A549 (cell line): Measurements from ENCODE around the gene ANKRD11. TPM values are rescaled to one million over a fixed set of nuclear protein-coding genes. Genes with fewer than 3 reads are reported as not detected.
"Not testable (repeated sequence)": the region's sequence is repeated elsewhere in the genome, so short reads cannot be mapped to it uniquely, and the experiment has no call there.

Source experiments
- ATAC-seq, 2 experiments: fragments of 200-7000 bp in 1 of 2; fragments of >200 bp in 1 of 2; cut with Nextera tagmentation in 1 of 2; cut with Tn5 transposase in 1 of 2; 3 replicates each; pipeline versions ENCODE4 v1.8.0 to v1.9.1; 2018 to 2020; ENCODE audit warnings: mild to moderate bottlenecking in 1 of 2, moderate library complexity in 1 of 2
- CTCF ChIA-PET: fragments of 300-600 bp; sonication (Branson Sonifier 250); formaldehyde crosslinking; extraction: SDS; loops from one replicate; lab custom pipeline; 2021; ENCODE audit warnings: antibody characterized with exemption, inconsistent platforms; lab: Yijun Ruan, JAX
- POLR2A ChIA-PET: fragments of 350-600 bp; formaldehyde crosslinking; extraction: SDS; loops from one replicate; lab custom pipeline; 2021; ENCODE audit warnings: antibody characterized with exemption, inconsistent platforms; lab: Yijun Ruan, JAX
- DNase-seq, 2 experiments: peaks; one replicate each; pipeline versions ENCODE4 v3.0.0 to v3.0.0-alpha.2; 2011 to 2016; ENCODE audit warnings: low read depth in 1 of 2, low spot score in 1 of 2
- FAIRE-seq: peaks from 2 replicates; lab custom pipeline; 2011; peaks lifted over from hg19 to GRCh38; lab: Jason Lieb, UNC
- H3K27ac ChIP-seq, 2 experiments: fragments of >200 bp; sonication (Bioruptor Twin); formaldehyde crosslinking; 3 replicates each; pipeline ENCODE4 v1.5.1; 2016 to 2017
- H3K4me1 ChIP-seq: fragments of >200 bp; sonication (Bioruptor Twin); formaldehyde crosslinking; 3 replicates; pipeline ENCODE4 v1.6.1; 2016
- H3K4me2 ChIP-seq: fragments of >200 bp; sonication (Bioruptor Twin); formaldehyde crosslinking; 3 replicates; pipeline ENCODE4 v1.6.1; 2016
- H3K4me3 ChIP-seq: fragments of >200 bp; sonication (Bioruptor Twin); formaldehyde crosslinking; 3 replicates; pipeline ENCODE4 v1.5.1; 2016
- H3K9me3 ChIP-seq: fragments of >200 bp; sonication (Bioruptor Twin); formaldehyde crosslinking; 3 replicates; pipeline ENCODE4 v1.6.1; 2016
- CBX8 ChIP-seq: fragments of 200-600 bp; sonication (generic); IDR thresholded peaks from 2 replicates; pipeline ENCODE4 v1.6.1; 2016
- EHMT2 ChIP-seq: fragments of 200-600 bp; sonication (generic); IDR thresholded peaks from 2 replicates; pipeline ENCODE4 v1.6.1; 2016; ENCODE audit warnings: antibody characterized with exemption, low read depth, mild to moderate bottlenecking, moderate library complexity
- FOSB ChIP-seq: fragments of 250-450 bp; sonication (Bioruptor Pico); IDR thresholded peaks from 2 replicates; pipeline ENCODE4 v1.5.0; 2020; ENCODE audit warnings: mild to moderate bottlenecking, moderate library complexity
- FOSL2 ChIP-seq, 2 experiments: fragments of 450-650 bp in 1 of 2; fragments of >200 bp in 1 of 2; sonication (Bioruptor Twin) in 1 of 2; formaldehyde crosslinking; IDR thresholded peaks; 2 replicates each; pipeline versions ENCODE4 v1.5.0 to v1.6.1; 2016 to 2020; ENCODE audit warnings: mild to moderate bottlenecking in 1 of 2, moderate library complexity in 1 of 2
- GATA3 ChIP-seq: IDR thresholded peaks from 2 replicates; pipeline ENCODE4 v1.6.1; 2012; ENCODE audit warnings: borderline replicate concordance
- HDAC2 ChIP-seq: fragments of 200-600 bp; sonication (generic); IDR thresholded peaks from 2 replicates; pipeline ENCODE4 v1.6.1; 2016
- HEYL ChIP-seq: fragments of 250-450 bp; sonication (Bioruptor Pico); IDR thresholded peaks from 2 replicates; pipeline ENCODE4 v1.8.0; 2021; ENCODE audit warnings: mild to moderate bottlenecking, moderate library complexity
- HOXA7 ChIP-seq: fragments of 250-450 bp; sonication (Bioruptor Pico); IDR thresholded peaks from 2 replicates; pipeline ENCODE4 v1.5.0; 2020; ENCODE audit warnings: mild to moderate bottlenecking, moderate library complexity
- HOXB5 ChIP-seq: fragments of 250-450 bp; sonication (Bioruptor Pico); IDR thresholded peaks from 2 replicates; pipeline ENCODE4 v1.5.0; 2020; ENCODE audit warnings: mild to moderate bottlenecking, moderate library complexity
- KDM1A ChIP-seq: fragments of 200-600 bp; sonication (generic); IDR thresholded peaks from 2 replicates; pipeline ENCODE4 v1.6.1; 2016; ENCODE audit warnings: low read depth, mild to moderate bottlenecking
- MAFK ChIP-seq: fragments of 450-650 bp; IDR thresholded peaks from 2 replicates; pipeline ENCODE4 v1.6.1; 2014; ENCODE audit not compliant: partially characterized antibody
- MAZ ChIP-seq: fragments of 150-350 bp; IDR thresholded peaks from 2 replicates; pipeline ENCODE4 v1.6.1; 2014; ENCODE audit warnings: antibody characterized with exemption, low read depth, low read length, borderline replicate concordance
- MYC ChIP-seq: IDR thresholded peaks from 2 replicates; pipeline ENCODE4 v1.6.1; 2012; ENCODE audit warnings: mild to moderate bottlenecking, inconsistent platforms, low read length, improper control_type of control experiment, borderline replicate concordance
- PHF8 ChIP-seq: fragments of 200-600 bp; sonication (generic); IDR thresholded peaks from 2 replicates; pipeline ENCODE4 v1.6.1; 2016; ENCODE audit warnings: low read depth, mild to moderate bottlenecking, antibody characterized with exemption, moderate library complexity, borderline replicate concordance
- POLR2A ChIP-seq: IDR thresholded peaks from 2 replicates; pipeline ENCODE4 v1.6.1; 2012; ENCODE audit warnings: mild to moderate bottlenecking, low read length
- RAD21 ChIP-seq, 2 experiments: fragments of >200 bp in 1 of 2; sonication (Bioruptor Twin) in 1 of 2; formaldehyde crosslinking in 1 of 2; IDR thresholded peaks in 1 of 2; conservative IDR thresholded peaks in 1 of 2; 2 replicates in 1 of 2; 3 replicates in 1 of 2; pipeline ENCODE4 v1.6.1; 2012 to 2018; ENCODE audit warnings: inconsistent platforms in 1 of 2
- RARB ChIP-seq: fragments of 250-450 bp; sonication (Bioruptor Pico); IDR thresholded peaks from 2 replicates; pipeline ENCODE4 v1.8.0; 2021; ENCODE audit warnings: mild to moderate bottlenecking, moderate library complexity
- RFX5 ChIP-seq: fragments of 450-650 bp; IDR thresholded peaks from 2 replicates; pipeline ENCODE4 v1.7.1; 2014; ENCODE audit warnings: antibody characterized with exemption, mild to moderate bottlenecking, moderate library complexity
- RNF2 ChIP-seq: fragments of 200-600 bp; sonication (generic); IDR thresholded peaks from 2 replicates; pipeline ENCODE4 v1.6.1; 2016; ENCODE audit warnings: low read depth, mild to moderate bottlenecking, antibody characterized with exemption, moderate library complexity, borderline replicate concordance
- SMC3 ChIP-seq: fragments of >200 bp; sonication (Bioruptor Twin); formaldehyde crosslinking; IDR thresholded peaks from 3 replicates; pipeline ENCODE4 v1.6.1; 2018; ENCODE audit warnings: inconsistent platforms
- ZFP36 ChIP-seq: fragments of 450-650 bp; IDR thresholded peaks from 2 replicates; pipeline ENCODE4 v1.6.1; 2014; ENCODE audit warnings: borderline replicate concordance; ENCODE audit not compliant: partially characterized antibody
- WGBS: methylation state at CpG from one replicate; pipeline ENCODE4 v1.1.6; 2017; ENCODE audit errors: missing lambda C conversion rate; 5-methylcytosine and 5-hydroxymethylcytosine counted together
- polyA plus RNA-seq, 4 experiments: library from polyadenylated mRNA; depleted of rRNA in 3 of 4; stranded (reverse); fragments of >200 nt; fragmentation: RNase III in 1 of 4; extraction: RNeasy Plus Mini Kit Qiagen cat#74134 plus additional on column Dnase treatment in 1 of 4; gene quantifications; 2 replicates in 3 of 4; 3 replicates in 1 of 4; pipeline ENCODE4 v1.2.3, GENCODE V29; 2011 to 2017
- TF ChIP-seq, protein P1 (sequence below): fragments of 200-600 bp; sonication (generic); IDR thresholded peaks from 2 replicates; pipeline ENCODE4 v1.6.1; 2016; ENCODE audit warnings: antibody characterized with exemption, mild to moderate bottlenecking, moderate library complexity
- TF ChIP-seq, protein P2 (sequence below): fragments of 150-350 bp; IDR thresholded peaks from 2 replicates; pipeline ENCODE4 v1.6.1; 2014; ENCODE audit warnings: low read depth, mild to moderate bottlenecking, low read length
- TF ChIP-seq, protein P3 (sequence below): fragments of >200 bp; sonication (Bioruptor Twin); formaldehyde crosslinking; IDR thresholded peaks from 2 replicates; pipeline ENCODE4 v1.6.1; 2016
- TF ChIP-seq, protein P4 (sequence below): fragments of 250-450 bp; sonication (Bioruptor Pico); IDR thresholded peaks from 2 replicates; pipeline ENCODE4 v1.5.0; 2021; ENCODE audit warnings: mild to moderate bottlenecking, moderate library complexity, borderline replicate concordance

Gene ANKRD11
- polyA plus RNA-seq, 2 of the 4 experiments (the other 2 are of a cell fraction), result 53.6 to 54.9 TPM

DNA sequence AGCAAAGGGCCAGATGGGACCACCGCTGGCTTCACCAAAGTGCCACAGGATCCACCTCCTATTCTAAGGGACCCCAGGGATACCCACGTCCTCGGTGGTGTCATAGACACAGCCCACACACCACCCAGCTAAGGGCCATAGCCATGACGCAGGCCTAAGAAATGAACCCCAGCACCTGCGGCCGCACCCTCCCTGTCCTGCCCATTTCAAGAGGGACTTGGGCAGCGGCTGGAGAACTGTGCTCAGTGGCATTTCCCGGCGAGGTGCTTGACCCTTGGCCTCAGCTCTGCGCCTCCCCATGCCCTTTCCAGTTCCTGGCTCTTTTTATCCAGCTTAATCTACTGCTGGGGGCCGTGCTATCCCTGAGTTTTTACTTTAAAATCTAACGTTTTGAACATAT lies 245.6 kb downstream of the ANKRD11 start:
- TF ChIP-seq, protein P1, sequence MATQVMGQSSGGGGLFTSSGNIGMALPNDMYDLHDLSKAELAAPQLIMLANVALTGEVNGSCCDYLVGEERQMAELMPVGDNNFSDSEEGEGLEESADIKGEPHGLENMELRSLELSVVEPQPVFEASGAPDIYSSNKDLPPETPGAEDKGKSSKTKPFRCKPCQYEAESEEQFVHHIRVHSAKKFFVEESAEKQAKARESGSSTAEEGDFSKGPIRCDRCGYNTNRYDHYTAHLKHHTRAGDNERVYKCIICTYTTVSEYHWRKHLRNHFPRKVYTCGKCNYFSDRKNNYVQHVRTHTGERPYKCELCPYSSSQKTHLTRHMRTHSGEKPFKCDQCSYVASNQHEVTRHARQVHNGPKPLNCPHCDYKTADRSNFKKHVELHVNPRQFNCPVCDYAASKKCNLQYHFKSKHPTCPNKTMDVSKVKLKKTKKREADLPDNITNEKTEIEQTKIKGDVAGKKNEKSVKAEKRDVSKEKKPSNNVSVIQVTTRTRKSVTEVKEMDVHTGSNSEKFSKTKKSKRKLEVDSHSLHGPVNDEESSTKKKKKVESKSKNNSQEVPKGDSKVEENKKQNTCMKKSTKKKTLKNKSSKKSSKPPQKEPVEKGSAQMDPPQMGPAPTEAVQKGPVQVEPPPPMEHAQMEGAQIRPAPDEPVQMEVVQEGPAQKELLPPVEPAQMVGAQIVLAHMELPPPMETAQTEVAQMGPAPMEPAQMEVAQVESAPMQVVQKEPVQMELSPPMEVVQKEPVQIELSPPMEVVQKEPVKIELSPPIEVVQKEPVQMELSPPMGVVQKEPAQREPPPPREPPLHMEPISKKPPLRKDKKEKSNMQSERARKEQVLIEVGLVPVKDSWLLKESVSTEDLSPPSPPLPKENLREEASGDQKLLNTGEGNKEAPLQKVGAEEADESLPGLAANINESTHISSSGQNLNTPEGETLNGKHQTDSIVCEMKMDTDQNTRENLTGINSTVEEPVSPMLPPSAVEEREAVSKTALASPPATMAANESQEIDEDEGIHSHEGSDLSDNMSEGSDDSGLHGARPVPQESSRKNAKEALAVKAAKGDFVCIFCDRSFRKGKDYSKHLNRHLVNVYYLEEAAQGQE, result no peak
- TF ChIP-seq FOSL2 (IDR thresholded peaks at IDR 0.05), result no peak
- TF ChIP-seq FOSL2 (CRISPR knock-in tag; IDR thresholded peaks at IDR 0.05), result no peak
- TF ChIP-seq FOSB, result no peak
- no peak for TF ChIP-seq POLR2A
- no peak for TF ChIP-seq RFX5
- no peak for TF ChIP-seq PHF8
- no peak for TF ChIP-seq ZFP36
- TF ChIP-seq GATA3, result no peak
- TF ChIP-seq, protein P2, sequence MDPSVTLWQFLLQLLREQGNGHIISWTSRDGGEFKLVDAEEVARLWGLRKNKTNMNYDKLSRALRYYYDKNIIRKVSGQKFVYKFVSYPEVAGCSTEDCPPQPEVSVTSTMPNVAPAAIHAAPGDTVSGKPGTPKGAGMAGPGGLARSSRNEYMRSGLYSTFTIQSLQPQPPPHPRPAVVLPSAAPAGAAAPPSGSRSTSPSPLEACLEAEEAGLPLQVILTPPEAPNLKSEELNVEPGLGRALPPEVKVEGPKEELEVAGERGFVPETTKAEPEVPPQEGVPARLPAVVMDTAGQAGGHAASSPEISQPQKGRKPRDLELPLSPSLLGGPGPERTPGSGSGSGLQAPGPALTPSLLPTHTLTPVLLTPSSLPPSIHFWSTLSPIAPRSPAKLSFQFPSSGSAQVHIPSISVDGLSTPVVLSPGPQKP, result no peak
- TF ChIP-seq EHMT2, result no peak
- TF ChIP-seq HEYL (CRISPR knock-in tag), result no peak
- TF ChIP-seq SMC3, result no peak
- TF ChIP-seq, protein P3, sequence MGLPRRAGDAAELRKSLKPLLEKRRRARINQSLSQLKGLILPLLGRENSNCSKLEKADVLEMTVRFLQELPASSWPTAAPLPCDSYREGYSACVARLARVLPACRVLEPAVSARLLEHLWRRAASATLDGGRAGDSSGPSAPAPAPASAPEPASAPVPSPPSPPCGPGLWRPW, result no peak
- no peak for TF ChIP-seq HDAC2
- no peak for TF ChIP-seq MAZ
- no peak for TF ChIP-seq RNF2
- FAIRE-seq (no peak), ATAC-seq (no peak), DNase-seq (no peak)
- H3K4me3 ChIP-seq, result no peak overlapping the region
- 63% methylated on average over 12 of the region's 12 CpGs for WGBS
- ChIA-PET CTCF (interaction anchor here (0.6 to 1.4 kb wide), 2 partner anchors 19 kb away, joined by 3 read pairs; no protein-coding TSS in a partner anchor), POLR2A (no interaction called here)
- no peaks in the 10 kb centered on the region for H3K4me1 ChIP-seq
- peaks cover 5% of the 10 kb centered on the region for H3K9me3 ChIP-seq
- no peak overlapping the region for H3K4me2 ChIP-seq
- no peak overlapping the region for H3K27ac ChIP-seq

DNA sequence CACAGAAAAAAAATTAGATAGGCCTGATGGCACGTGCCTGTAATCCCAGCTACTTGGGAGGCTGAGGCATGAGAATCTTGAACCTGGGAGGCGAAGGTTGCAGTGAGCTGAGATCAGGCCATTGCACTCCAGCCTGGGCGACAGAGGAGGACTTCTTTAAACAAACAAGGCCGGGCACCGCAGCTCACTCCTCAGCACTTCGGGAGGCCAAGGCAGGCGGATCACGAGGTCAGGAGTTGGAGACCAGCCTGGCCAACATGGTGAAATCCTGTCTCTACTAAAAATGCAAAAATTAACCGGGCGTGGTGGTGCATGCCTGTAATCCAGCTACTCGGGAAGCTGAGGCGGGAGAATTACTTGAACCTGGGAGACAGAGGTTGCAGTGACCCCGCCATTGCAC lies 246.1 kb downstream of the ANKRD11 start:
- H3K9me3 ChIP-seq, H3K4me3 ChIP-seq, DNase-seq, H3K4me1 ChIP-seq, ATAC-seq, FAIRE-seq, H3K4me2 ChIP-seq, POLR2A ChIA-PET, H3K27ac ChIP-seq: not testable (repeated sequence)
- CTCF ChIA-PET, result interaction anchor here (1.4 kb wide), 1 partner anchor 20 kb away, joined by 3 read pairs; no protein-coding TSS in a partner anchor
- WGBS, result 91% methylated on average over 13 of the region's 13 CpGs

DNA sequence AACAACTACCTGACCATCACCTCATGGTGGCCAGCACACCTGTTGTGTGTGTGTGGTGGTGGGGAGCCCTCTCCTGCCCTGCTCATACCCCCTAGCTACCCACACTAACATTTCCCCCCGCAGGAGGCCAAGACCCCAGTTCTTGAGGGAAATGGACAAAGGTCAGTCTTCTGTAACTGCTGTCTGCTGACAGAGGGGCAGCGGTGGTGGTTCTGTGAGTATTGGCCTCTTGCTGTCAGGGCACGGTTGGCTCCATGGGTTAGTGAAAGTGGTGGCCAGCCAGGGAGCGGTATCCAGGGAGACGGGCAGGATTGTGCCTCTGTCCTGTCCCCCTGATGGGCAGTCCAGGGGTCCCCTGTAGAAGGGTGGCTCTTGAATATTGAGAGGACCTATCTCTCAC lies 246.7 kb downstream of the ANKRD11 start:
- WGBS, result 86% methylated on average over 5 of the region's 5 CpGs
- ChIA-PET POLR2A (interaction anchor here (0.9 kb wide), 1 partner anchor 26 kb away, joined by 4 read pairs; the partner anchor contains the start of gene ZNF778), CTCF (interaction anchor here (1.4 kb wide), 1 partner anchor 20 kb away, joined by 3 read pairs; no protein-coding TSS in a partner anchor)
- no peak overlapping the region for H3K4me2 ChIP-seq
- no peak for ATAC-seq
- no peak for DNase-seq
- H3K27ac ChIP-seq, result no peak overlapping the region
- no peak overlapping the region for H3K4me3 ChIP-seq
- FAIRE-seq, result no peak
- H3K9me3 ChIP-seq, result peaks cover 12% of the 10 kb centered on the region
- H3K4me1 ChIP-seq, result no peaks in the 10 kb centered on the region
- TF ChIP-seq, protein P4, sequence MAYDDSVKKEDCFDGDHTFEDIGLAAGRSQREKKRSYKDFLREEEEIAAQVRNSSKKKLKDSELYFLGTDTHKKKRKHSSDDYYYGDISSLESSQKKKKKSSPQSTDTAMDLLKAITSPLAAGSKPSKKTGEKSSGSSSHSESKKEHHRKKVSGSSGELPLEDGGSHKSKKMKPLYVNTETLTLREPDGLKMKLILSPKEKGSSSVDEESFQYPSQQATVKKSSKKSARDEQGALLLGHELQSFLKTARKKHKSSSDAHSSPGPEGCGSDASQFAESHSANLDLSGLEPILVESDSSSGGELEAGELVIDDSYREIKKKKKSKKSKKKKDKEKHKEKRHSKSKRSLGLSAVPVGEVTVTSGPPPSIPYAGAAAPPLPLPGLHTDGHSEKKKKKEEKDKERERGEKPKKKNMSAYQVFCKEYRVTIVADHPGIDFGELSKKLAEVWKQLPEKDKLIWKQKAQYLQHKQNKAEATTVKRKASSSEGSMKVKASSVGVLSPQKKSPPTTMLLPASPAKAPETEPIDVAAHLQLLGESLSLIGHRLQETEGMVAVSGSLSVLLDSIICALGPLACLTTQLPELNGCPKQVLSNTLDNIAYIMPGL (CRISPR knock-in tag), result no peak
- TF ChIP-seq KDM1A (no peak), HOXA7 (CRISPR knock-in tag) (no peak), HOXB5 (CRISPR knock-in tag) (no peak), RAD21 (conservative IDR thresholded peaks at IDR 0.05 in 1 of 2, IDR thresholded peaks at IDR 0.05 in 1 of 2) (no peak), CBX8 (no peak), MAFK (no peak), RNF2 (no peak), RARB (CRISPR knock-in tag) (no peak), RFX5 (no peak), HDAC2 (no peak), MYC (no peak), PHF8 (no peak), ZFP36 (no peak)
- TF ChIP-seq, protein P3, result no peak
